Measurements from ENCODE around the gene SOWAHC. TPM values are rescaled to one million over a fixed set of nuclear protein-coding genes. Genes with fewer than 3 reads are reported as not detected.

SOWAHC gene
- total and polyA plus RNA-seq, 2 of the 13 experiments (the other 11 are each of a cell fraction or from before 2014, with no cell fraction given), result 21.2 to 22.5 TPM

GRCh38 chr2:109644571-109645275, 30.6 kb downstream of the SOWAHC start (continued):
- TF ChIP-seq SKIL (CRISPR knock-in tag; IDR thresholded peaks at IDR 0.05; ENCODE audit: borderline replicate concordance), result peak; percentile 95
- TF ChIP-seq SNRNP70 (IDR thresholded peaks at IDR 0.05; ENCODE audit: low read depth, low read length), result no peak
- peak; percentile 91 for TF ChIP-seq ZNF574 (CRISPR knock-in tag; IDR thresholded peaks at IDR 0.05)
- peak; percentile 23; the same call in 1 of the 2 replicates for TF ChIP-seq LCORL (IDR thresholded peaks at IDR 0.05)
- peak; percentile 99 for TF ChIP-seq LCORL (CRISPR knock-in tag; IDR thresholded peaks at IDR 0.05)
- peak; percentile 100 for TF ChIP-seq UBTF (CRISPR knock-in tag; IDR thresholded peaks at IDR 0.05)
- TF ChIP-seq MTERF4 (CRISPR knock-in tag; IDR thresholded peaks at IDR 0.05), result peak; percentile 23; the same call in 1 of the 2 replicates
- peak; percentile 88 for TF ChIP-seq ARNTL (CRISPR knock-in tag; IDR thresholded peaks at IDR 0.05)
- TF ChIP-seq ZBTB8A (CRISPR knock-in tag; IDR thresholded peaks at IDR 0.05; ENCODE audit: borderline replicate concordance, low read depth), result no peak
- no peak; the same call in 1 of the 2 replicates for TF ChIP-seq DDIT3 (CRISPR knock-in tag; IDR thresholded peaks at IDR 0.05)
- TF ChIP-seq TFAP4 (IDR thresholded peaks at IDR 0.05; ENCODE audit: borderline replicate concordance, low read depth), result peak; percentile 83
- no peak for TF ChIP-seq ZNF670 (CRISPR knock-in tag; IDR thresholded peaks at IDR 0.05; ENCODE audit: borderline replicate concordance)
- peak; percentile 79; the same call in 1 of the 2 replicates for TF ChIP-seq KMT2A (CRISPR knock-in tag; IDR thresholded peaks at IDR 0.05)
- peak; percentile 71 for TF ChIP-seq KMT2B (CRISPR knock-in tag; IDR thresholded peaks at IDR 0.05)
- TF ChIP-seq GMEB1 (CRISPR knock-in tag; IDR thresholded peaks at IDR 0.05; ENCODE audit: borderline replicate concordance), result peak; percentile 74; the same call in 1 of the 2 replicates
- peak; percentile 74 for TF ChIP-seq ZSCAN31 (CRISPR knock-in tag; IDR thresholded peaks at IDR 0.05; ENCODE audit: low read depth)
